Transverse colon (tissue), 4 donors: Measurements from ENCODE around the gene RAB40B. TPM values are rescaled to one million over a fixed set of nuclear protein-coding genes. Genes with fewer than 3 reads are reported as not detected.
A peak's percentile ranks its signal among the peaks of the same experiment; 100 is the strongest.

Experiments
- DNase-seq: peaks from one replicate; pipeline ENCODE4 v3.0.0-alpha.2; 2019
- H3K27ac ChIP-seq, 4 donors: fragments of 200-600 bp; sonication (generic); 2 replicates each; pipeline ENCODE4 v1.5.1; 2016 to 2018; ENCODE audit warnings: inconsistent platforms in 4 of 4
- H3K27me3 ChIP-seq: fragments of 200-600 bp; sonication (generic); 2 replicates; pipeline ENCODE4 v1.5.1; 2017; ENCODE audit warnings: inconsistent platforms
- H3K36me3 ChIP-seq, 4 donors: fragments of 200-600 bp; sonication (generic); 2 replicates each; pipeline ENCODE4 v1.5.1; 2017 to 2019; ENCODE audit warnings: inconsistent platforms in 4 of 4
- H3K4me1 ChIP-seq, 4 donors: fragments of 200-600 bp; sonication (generic); 2 replicates each; pipeline ENCODE4 v1.5.1; 2017 to 2020; ENCODE audit warnings: inconsistent platforms in 4 of 4
- H3K4me3 ChIP-seq, 4 donors: fragments of 200-600 bp; sonication (generic); 1 replicate in 1 of 4; 2 replicates in 3 of 4; pipeline versions ENCODE4 v1.5.1 to v1.6.1; 2017 to 2019; ENCODE audit warnings: inconsistent platforms in 4 of 4
- H3K9me3 ChIP-seq, 2 donors: fragments of 200-600 bp; sonication (generic); 2 replicates each; pipeline ENCODE4 v1.5.1; 2017 to 2019; ENCODE audit warnings: inconsistent platforms in 2 of 2
- EP300 ChIP-seq: sonication (generic); formaldehyde crosslinking; IDR thresholded peaks from one replicate; pipeline ENCODE4 v1.6.1; 2017; ENCODE audit warnings: antibody characterized with exemption, low read depth
- POLR2A ChIP-seq: fragments of 450-650 bp; IDR thresholded peaks from one replicate; pipeline ENCODE4 v1.6.1; 2016; ENCODE audit warnings: antibody characterized with exemption, mild to moderate bottlenecking, moderate library complexity
- POLR2AphosphoS5 ChIP-seq, 3 donors: sonication (generic); formaldehyde crosslinking; IDR thresholded peaks; one replicate each; pipeline ENCODE4 v1.6.1; 2016; ENCODE audit warnings: antibody characterized with exemption in 3 of 3
- WGBS, 2 donors: methylation state at CpG; one replicate each; pipeline ENCODE4 v1.1.5; 2018; ENCODE audit warnings: low coverage in 1 of 2; 5-methylcytosine and 5-hydroxymethylcytosine counted together
- in situ Hi-C, 4 donors: fragments of 200-750 bp; cut with MboI; loops; one replicate each; pipeline versions ENCODE4 v1.15.0 to v1.15.1; 2017; ENCODE audit warnings: low sequenced_read_pairs in 3 of 4, low pct_ligation_motif_present in 1 of 4, low pct_unique_long_range_greater_than_20kb in 1 of 4
- intact Hi-C: fragments of 100-400 bp; cut with DNase I; formaldehyde crosslinking; loops from one replicate; pipeline ENCODE4 v1.15.1; 2023; ENCODE audit warnings: low total_unique reads
- total RNA-seq, 4 donors: library from RNA; depleted of rRNA; stranded (reverse); fragments of >200 nt; gene quantifications; one replicate each; pipeline ENCODE4 v1.1.0, GENCODE V29; 2016
- TF ChIP-seq, protein P1 (sequence below), 5 experiments: fragments of 200-600 bp in 3 of 5; fragments of 450-650 bp in 2 of 5; sonication (generic) in 3 of 5; IDR thresholded peaks; 1 replicate in 2 of 5; 2 replicates in 3 of 5; pipeline ENCODE4 v1.5.1; 2016 to 2017; ENCODE audit warnings: antibody characterized with exemption in 5 of 5, inconsistent platforms in 3 of 5, mild to moderate bottlenecking in 2 of 5, moderate library complexity in 1 of 5

Gene RAB40B
- total RNA-seq, 4 donors from 2014 or later = 26.5 to 83.0 (median 59.6) TPM

DNA sequence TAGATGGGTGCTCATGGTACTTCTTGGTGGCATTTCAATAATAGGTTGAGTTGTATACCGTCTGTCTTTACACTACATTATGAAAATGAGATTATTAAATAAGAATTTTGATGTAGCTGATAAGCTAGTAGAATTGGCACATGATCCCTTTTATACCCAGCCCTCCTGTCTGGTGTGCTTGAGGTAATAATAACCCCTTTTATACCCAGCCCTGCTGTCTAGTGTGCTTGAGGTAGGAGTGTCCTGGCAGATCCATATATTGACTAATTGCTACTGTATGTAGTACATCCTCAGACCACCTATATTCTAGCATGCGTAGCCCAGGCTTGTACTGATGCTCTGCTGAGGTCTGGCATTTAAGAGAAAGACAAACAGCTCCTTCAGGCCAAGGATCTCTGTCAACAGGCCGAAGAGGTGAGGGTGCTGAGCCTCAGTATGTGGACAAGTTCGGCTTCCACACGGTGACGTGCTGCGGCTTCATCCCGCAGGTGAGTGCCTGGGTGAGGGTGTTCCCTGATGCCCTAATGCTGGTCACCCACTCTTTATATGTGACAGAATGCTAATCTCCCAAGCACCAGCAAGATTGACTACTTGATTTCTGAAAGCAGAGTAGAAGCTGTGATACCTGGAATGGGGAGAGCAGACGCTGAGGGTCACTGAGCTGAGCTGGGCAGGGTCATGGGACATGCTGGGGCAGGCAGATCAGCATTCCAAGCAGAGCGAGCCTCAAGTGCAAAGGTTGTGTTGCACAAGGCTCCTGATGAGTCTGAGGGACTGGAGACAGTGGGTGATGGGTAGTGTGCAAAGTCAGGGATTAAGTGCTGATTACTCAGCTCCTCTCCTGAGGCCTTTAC, 42.6 kb upstream of the RAB40B start:
- Histone ChIP-seq H3K9me3 (no peaks in the 10 kb centered on the region), H3K36me3 (peaks cover 0 to 34% (median 15%) of the 10 kb centered on the region in 4 donors), H3K27ac (no peak overlapping the region), H3K4me3 (no peak overlapping the region), H3K27me3 (no peaks in the 10 kb centered on the region), H3K4me1 (peaks cover 0 to 9% (median 9%) of the 10 kb centered on the region in 4 donors)
- TF ChIP-seq, protein P1, sequence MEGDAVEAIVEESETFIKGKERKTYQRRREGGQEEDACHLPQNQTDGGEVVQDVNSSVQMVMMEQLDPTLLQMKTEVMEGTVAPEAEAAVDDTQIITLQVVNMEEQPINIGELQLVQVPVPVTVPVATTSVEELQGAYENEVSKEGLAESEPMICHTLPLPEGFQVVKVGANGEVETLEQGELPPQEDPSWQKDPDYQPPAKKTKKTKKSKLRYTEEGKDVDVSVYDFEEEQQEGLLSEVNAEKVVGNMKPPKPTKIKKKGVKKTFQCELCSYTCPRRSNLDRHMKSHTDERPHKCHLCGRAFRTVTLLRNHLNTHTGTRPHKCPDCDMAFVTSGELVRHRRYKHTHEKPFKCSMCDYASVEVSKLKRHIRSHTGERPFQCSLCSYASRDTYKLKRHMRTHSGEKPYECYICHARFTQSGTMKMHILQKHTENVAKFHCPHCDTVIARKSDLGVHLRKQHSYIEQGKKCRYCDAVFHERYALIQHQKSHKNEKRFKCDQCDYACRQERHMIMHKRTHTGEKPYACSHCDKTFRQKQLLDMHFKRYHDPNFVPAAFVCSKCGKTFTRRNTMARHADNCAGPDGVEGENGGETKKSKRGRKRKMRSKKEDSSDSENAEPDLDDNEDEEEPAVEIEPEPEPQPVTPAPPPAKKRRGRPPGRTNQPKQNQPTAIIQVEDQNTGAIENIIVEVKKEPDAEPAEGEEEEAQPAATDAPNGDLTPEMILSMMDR (IDR thresholded peaks at IDR 0.05) = no peak
- TF ChIP-seq EP300 = no peak
- no peak for TF ChIP-seq POLR2A
- no peak for TF ChIP-seq POLR2AphosphoS5 (IDR thresholded peaks at IDR 0.05)
- in situ Hi-C loops (no loop called here), intact Hi-C loops (no loop called here)
- 95 to 100% methylated on average over 2 to 10 of the region's 10 CpGs for WGBS, 2 donors
- DNase-seq = no peak

DNA sequence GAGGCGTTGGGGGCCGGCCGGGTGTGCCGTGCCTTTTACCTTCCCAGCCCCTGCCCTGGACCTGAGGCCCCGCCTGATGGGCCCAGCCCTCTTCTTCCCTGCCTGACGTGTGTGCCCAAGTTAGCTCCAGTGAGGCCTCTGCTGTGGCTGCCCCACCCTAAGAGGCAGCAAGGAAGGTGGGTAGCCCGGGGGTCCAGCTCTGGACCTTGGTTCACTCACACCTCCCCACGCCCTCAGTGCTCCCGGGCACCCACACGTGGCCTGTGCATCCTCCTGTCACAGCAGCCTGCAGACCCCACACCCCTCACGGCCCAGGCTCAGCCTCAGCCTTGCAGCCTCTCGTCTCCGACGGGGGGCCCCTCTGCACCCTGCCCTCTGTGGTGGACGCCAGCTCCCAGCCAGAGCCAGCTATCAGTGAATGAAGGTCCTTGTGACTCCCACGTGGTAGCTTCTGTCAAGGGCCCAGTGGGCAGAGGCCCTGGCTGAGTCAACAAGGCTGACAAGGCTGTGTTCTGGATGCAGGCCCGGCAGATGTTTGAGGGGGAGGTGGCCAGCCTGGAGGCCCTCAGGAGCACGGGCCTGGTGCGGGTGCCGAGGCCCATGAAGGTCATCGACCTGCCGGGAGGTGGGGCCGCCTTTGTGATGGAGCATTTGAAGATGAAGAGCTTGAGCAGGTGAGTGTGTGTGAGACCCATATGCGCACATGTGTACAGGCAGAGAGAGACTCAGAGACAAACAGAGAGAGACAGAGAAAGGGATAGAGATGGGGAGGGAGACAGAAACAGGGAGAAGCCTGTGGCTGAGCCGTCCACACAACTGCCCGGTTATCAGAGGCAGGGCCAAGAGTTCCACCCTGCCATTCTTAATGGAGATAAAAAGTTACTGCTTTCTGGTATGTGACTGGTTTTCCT, 39.7 kb upstream of the RAB40B start:
- TF ChIP-seq EP300 (no peak), POLR2A (no peak), POLR2AphosphoS5 (IDR thresholded peaks at IDR 0.05) (no peak)
- TF ChIP-seq, protein P1 (IDR thresholded peaks at IDR 0.05) = no peak
- H3K4me1 ChIP-seq = peaks cover 0 to 14% (median 12%) of the 10 kb centered on the region in 4 donors
- no peak overlapping the region for H3K4me3 ChIP-seq
- no peaks in the 10 kb centered on the region for H3K27me3 ChIP-seq
- H3K27ac ChIP-seq = no peak overlapping the region
- H3K36me3 ChIP-seq = peaks cover 0 to 33% (median 15%) of the 10 kb centered on the region in 4 donors
- no peaks in the 10 kb centered on the region for H3K9me3 ChIP-seq
- no peak for DNase-seq
- in situ Hi-C loops (no loop called here), intact Hi-C loops (no loop called here)
- WGBS, 2 donors = 83 to 90% methylated on average over 2 to 26 of the region's 26 CpGs

DNA sequence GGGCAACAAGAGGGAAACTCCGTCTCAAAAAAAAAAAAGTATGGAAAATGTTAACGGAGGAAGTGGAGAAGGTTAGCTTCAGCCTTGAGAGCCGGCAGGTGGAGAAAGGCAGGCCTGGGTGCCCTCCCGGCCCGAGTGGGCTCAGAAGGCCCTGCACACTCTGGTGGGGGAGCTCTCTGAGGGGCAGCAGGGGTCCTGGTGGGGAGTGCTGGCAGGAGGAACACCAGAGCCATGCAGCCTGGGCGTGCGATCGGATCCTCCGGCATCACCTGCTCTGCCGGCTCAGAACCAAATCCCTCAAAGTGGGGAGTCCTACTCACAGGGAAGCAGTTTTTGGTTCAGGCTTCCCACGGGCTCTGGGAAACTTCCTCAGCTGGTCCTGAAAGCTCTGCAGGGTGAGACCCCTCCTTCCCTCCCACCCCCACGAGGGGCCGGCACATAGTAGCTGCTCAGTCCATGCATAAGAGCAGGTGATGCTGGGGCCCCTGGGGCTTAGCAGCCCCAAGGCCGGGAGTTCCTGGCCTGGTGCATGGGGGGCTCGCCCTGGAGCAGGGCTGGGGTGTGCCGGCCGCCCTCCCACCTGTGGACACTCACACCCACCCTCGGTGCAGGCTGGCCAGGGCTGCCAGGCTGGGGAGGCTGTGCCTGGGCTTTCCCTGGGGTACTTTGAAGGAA, 38.1 kb upstream of the RAB40B start:
- Histone ChIP-seq H3K36me3 (peaks cover 0 to 22% (median 11%) of the 10 kb centered on the region in 4 donors), H3K4me1 (peaks cover 0 to 14% (median 12%) of the 10 kb centered on the region in 4 donors), H3K9me3 (no peaks in the 10 kb centered on the region), H3K27ac (peak overlapping the region in 3 of 4 donors; percentile 77 to 89 (median 89)), H3K4me3 (peak overlapping the region in 3 of 4 donors; percentile 68 to 83 (median 75)), H3K27me3 (no peaks in the 10 kb centered on the region)
- in situ Hi-C loops = no loop called here
- WGBS, 2 donors = 81 to 82% methylated on average over 5 to 18 of the region's 18 CpGs
- intact Hi-C loops = no loop called here
- DNase-seq = no peak
- TF ChIP-seq, protein P1 (IDR thresholded peaks at IDR 0.05) = no peak
- TF ChIP-seq POLR2AphosphoS5 (IDR thresholded peaks at IDR 0.05) = no peak
- TF ChIP-seq POLR2A = no peak
